Mesothelial cell of epicardium (in vitro differentiated cells): ENCODE results near the gene BPIFA1. TPM values are rescaled to one million over a fixed set of nuclear protein-coding genes. Genes with fewer than 3 reads are reported as not detected.

Source experiments
- DNase-seq, 2 experiments: peaks; one replicate each; pipeline ENCODE4 v3.0.0; 2021; ENCODE audit warnings: low spot score in 2 of 2; ENCODE audit not compliant: unreplicated experiment in 2 of 2
- H3K27ac Mint-ChIP-seq: 2 replicates; pipeline ENCODE4 v1.8.0; 2021; ENCODE audit warnings: mixed read lengths
- H3K27me3 Mint-ChIP-seq: 2 replicates; pipeline ENCODE4 v1.8.0; 2021; ENCODE audit warnings: low read depth, mixed read lengths
- H3K36me3 Mint-ChIP-seq: 2 replicates; pipeline ENCODE4 v1.8.0; 2021; ENCODE audit warnings: mixed read lengths
- H3K4me1 Mint-ChIP-seq: 2 replicates; pipeline ENCODE4 v1.8.0; 2021; ENCODE audit warnings: mixed read lengths
- H3K4me3 Mint-ChIP-seq: 2 replicates; pipeline ENCODE4 v1.8.0; 2021; ENCODE audit warnings: mild to moderate bottlenecking, moderate library complexity, mixed read lengths
- H3K9me3 Mint-ChIP-seq: 2 replicates; pipeline ENCODE4 v1.8.0; 2021; ENCODE audit warnings: mixed read lengths
- CTCF ChIP-seq: fragments of 200-600 bp; sonication (generic); IDR thresholded peaks from one replicate; pipeline ENCODE4 v1.5.0; 2021; ENCODE audit warnings: antibody characterized with exemption; ENCODE audit not compliant: unreplicated experiment
- total RNA-seq: library from RNA; stranded (reverse); gene quantifications from 3 replicates; pipeline ENCODE4 v1.2.1, GENCODE V29; 2021

Gene BPIFA1
- total RNA-seq, 1 donor from 2014 or later, result not detected

GRCh38 chr20:33239979-33240736 lies 4.4 kb downstream of the BPIFA1 start:
- H3K27ac Mint-ChIP-seq, result no peak overlapping the region
- no peaks in the 10 kb centered on the region for H3K36me3 Mint-ChIP-seq
- H3K4me1 Mint-ChIP-seq, result no peaks in the 10 kb centered on the region
- no peaks in the 10 kb centered on the region for H3K9me3 Mint-ChIP-seq
- TF ChIP-seq CTCF, result no peak
- H3K4me3 Mint-ChIP-seq, result no peak overlapping the region
- H3K27me3 Mint-ChIP-seq, result peaks cover 73% of the 10 kb centered on the region
- no peak for DNase-seq

GRCh38 chr20:33240923-33241322 lies 5.1 kb downstream of the BPIFA1 start:
- DNase-seq, result no peak
- Mint-ChIP-seq H3K27ac (no peak overlapping the region), H3K36me3 (no peaks in the 10 kb centered on the region), H3K4me3 (no peak overlapping the region), H3K4me1 (no peaks in the 10 kb centered on the region), H3K27me3 (peaks cover 69% of the 10 kb centered on the region), H3K9me3 (no peaks in the 10 kb centered on the region)
- no peak for TF ChIP-seq CTCF

- Mint-ChIP-seq H3K27me3 (peaks cover 56% of the 10 kb centered on the region), H3K36me3 (no peaks in the 10 kb centered on the region), H3K9me3 (no peaks in the 10 kb centered on the region), H3K27ac (no peak overlapping the region), H3K4me3 (no peak overlapping the region), H3K4me1 (no peaks in the 10 kb centered on the region)
- TF ChIP-seq CTCF, result no peak
- no peak for DNase-seq
Measured at GRCh38 chr20:33242319-33243100, 6.7 kb downstream of the BPIFA1 start.

- H3K9me3 Mint-ChIP-seq, result no peaks in the 10 kb centered on the region
- H3K4me1 Mint-ChIP-seq, result no peaks in the 10 kb centered on the region
- no peak overlapping the region for H3K4me3 Mint-ChIP-seq
- DNase-seq, result no peak
- no peak for TF ChIP-seq CTCF
- H3K27ac Mint-ChIP-seq, result no peak overlapping the region
- H3K27me3 Mint-ChIP-seq, result peaks cover 45% of the 10 kb centered on the region
- H3K36me3 Mint-ChIP-seq, result no peaks in the 10 kb centered on the region
Measured at GRCh38 chr20:33246077-33246476, 10.3 kb downstream of the BPIFA1 start.

GRCh38 chr20:33249456-33249855 lies 13.7 kb downstream of the BPIFA1 start:
- DNase-seq, result no peak
- TF ChIP-seq CTCF, result no peak
- Mint-ChIP-seq H3K4me3 (no peak overlapping the region), H3K9me3 (peaks cover 5% of the 10 kb centered on the region), H3K4me1 (no peaks in the 10 kb centered on the region), H3K27ac (no peak overlapping the region), H3K27me3 (peaks cover 24% of the 10 kb centered on the region), H3K36me3 (no peaks in the 10 kb centered on the region)
